Stimulated activated CD8-positive, alpha-beta memory T cell treated with anti-CD3 and anti-CD28 coated beads, Interleukin-7, amount 100 ng/mL, for 24 hours (primary cell): Measurements from ENCODE around the gene MBNL1.
"Not testable (repeated sequence)": the region's sequence is repeated elsewhere in the genome, so short reads cannot be mapped to it uniquely, and the experiment has no call there.

Experiments used
- DNase-seq: peaks from one replicate; pipeline ENCODE4 v3.0.0-alpha.2; 2020; ENCODE audit warnings: low read depth

The MBNL1 gene

GRCh38 chr3:152319831-152320617, 51.3 kb downstream of the MBNL1 start:
- DNase-seq: no peak

- DNase-seq: no peak
Observed at GRCh38 chr3:152321200-152321954, 52.6 kb downstream of the MBNL1 start.

- DNase-seq: no peak
Observed at GRCh38 chr3:152321955-152322377, 53.2 kb downstream of the MBNL1 start.

GRCh38 chr3:152322756-152323155, 54.0 kb downstream of the MBNL1 start:
- DNase-seq: no peak

DNA sequence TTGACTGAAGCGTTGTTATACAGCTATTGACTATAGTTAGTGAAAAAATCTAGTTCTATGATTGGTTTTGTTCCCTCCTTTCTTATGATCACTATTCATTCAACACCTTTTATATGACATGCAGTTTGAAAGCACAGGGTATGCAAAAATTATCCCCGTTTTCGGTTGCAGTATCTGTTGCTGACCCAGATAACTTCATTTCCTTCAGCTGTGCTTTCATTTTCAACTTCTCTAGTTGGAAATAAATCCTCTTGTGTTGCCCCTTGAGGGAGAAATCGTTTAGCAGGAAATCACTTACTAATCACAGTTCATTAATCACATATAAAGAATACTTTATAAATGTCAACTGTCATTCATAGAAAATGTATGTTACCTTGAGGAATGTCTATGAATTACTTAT, 55.1 kb downstream of the MBNL1 start:
- no peak for DNase-seq

DNA sequence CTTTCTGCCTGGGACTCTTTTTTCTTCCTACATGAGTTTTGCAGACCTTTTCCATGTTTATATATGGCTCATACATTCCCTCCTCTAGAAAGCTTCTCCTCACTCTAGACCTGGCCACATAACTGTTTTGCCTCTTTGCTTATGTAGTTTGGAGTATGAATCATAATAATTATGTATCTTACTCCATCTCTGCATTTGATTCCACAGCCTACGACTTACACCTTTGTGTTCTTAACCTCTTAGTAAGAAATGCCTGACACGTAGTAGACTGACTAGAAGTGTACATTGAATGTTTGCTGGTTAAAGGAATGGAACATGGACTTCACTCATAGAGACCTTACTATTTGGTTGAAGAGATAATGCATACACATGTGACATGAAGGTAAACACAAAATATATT, 56.4 kb downstream of the MBNL1 start:
- DNase-seq: no peak

- no peak for DNase-seq
Observed at GRCh38 chr3:152327203-152327602, 58.5 kb downstream of the MBNL1 start.

DNA sequence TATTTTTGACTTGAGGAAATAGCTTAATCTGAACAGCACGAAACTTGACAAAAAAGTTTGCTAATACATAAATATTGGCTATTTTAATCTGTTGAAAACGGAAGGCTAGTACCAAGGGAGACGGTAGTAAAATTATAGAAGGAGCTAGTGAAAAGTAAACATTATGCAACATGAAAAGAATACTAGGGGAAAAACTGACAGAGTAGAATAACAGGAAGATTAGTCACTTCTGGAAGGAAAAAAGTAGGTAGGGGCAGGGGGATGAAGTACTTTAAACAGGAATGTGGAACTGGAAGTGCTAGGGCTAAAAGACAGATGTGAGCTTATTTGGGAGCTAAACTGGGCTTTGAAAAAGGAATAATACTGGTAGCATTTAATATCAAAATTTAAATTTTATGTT, 60.1 kb downstream of the MBNL1 start:
- DNase-seq: no peak

GRCh38 chr3:152330559-152330958, 61.8 kb downstream of the MBNL1 start:
- DNase-seq: no peak

DNA sequence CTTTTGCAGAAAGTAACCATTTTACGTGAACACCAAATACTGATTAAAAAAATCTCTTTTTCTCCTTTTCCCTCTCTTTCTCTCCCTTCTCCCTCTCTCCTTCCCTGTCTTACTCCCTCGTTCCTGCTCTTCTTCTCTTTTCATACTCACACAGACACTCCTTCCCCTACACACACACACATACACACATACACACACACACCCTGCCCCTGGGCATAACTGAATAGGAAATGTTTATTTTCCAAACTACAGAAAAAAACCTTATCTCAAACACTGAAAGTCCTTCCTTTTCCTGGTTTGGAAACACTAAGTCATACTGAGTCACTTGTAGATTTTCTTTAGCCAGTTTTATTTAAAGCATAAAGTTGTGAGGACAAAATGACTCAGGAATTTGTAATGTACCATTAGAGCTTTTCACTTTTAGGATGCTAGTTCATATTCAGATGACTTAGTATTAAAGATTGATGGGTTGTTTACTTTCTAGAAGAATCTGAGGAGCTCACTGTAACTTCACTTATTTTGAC, 62.4 kb downstream of the MBNL1 start:
- DNase-seq: no peak

DNA sequence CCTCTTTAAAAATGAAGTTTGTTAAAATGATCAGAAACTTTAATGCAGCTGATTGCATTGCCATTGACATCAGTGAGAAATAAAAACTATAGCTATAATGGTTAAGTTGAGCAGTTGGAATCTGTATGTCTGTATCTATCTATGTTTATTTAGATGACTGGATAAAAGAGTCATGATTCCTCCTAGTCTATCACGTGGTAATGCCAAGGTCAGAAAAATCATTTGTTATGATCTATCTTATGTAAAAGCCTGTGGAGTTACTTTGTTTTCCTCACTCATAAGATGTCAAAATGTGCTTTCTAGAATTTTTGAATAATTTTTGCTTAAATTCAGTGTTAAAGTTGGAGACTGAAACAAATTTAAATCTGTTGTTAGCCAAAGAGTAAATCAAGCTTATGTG, 63.3 kb downstream of the MBNL1 start:
- DNase-seq: no peak

- no peak for DNase-seq
Observed at GRCh38 chr3:152333928-152334327, 65.2 kb downstream of the MBNL1 start.

GRCh38 chr3:152334761-152335160, 66.0 kb downstream of the MBNL1 start:
- DNase-seq: no peak

DNA sequence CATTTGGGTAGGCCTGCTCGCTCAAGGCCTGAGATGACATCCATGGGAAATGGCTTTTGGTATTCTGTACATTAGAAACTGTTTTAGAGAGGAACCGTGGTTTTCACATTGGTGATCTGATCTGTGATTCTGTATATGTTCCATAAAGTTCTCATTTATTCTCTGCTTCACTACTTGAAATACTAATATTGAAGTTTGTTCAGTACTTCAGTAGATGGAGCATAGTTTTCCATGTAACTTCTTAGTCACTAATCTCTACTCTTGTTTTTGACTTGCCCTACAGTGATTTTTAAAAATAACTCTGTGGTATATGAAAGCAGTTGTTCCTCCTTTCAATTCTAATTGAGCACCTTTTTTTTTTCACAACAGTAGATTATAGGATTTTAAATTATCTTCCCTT, 66.5 kb downstream of the MBNL1 start:
- DNase-seq: no peak

- not testable (repeated sequence) for DNase-seq
Observed at GRCh38 chr3:152337337-152337736, 68.6 kb downstream of the MBNL1 start.

- no peak for DNase-seq
Observed at GRCh38 chr3:152338159-152338720, 69.5 kb downstream of the MBNL1 start.

- no peak for DNase-seq
Observed at GRCh38 chr3:152339881-152340505, 71.3 kb downstream of the MBNL1 start.

DNA sequence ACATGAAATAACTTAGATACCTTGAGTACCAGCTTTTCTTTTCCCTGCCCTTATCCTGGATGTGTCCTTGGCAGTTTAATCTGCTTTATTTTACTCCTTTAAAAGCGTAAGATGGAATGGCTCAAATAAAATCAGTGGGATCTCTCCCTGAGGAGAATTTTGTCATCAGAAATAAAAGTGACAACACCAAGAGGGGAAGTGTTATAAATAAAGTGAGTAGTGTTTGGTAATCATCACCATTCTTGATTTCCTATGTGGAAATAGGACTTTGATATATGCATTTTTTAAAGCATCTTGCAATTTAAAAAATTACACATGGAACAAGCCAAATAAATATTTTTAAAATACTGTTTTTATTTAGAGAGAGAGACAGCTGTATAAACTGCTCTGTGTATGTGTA, 76.5 kb downstream of the MBNL1 start:
- DNase-seq: no peak

- DNase-seq: no peak
Observed at GRCh38 chr3:152346058-152346457, 77.3 kb downstream of the MBNL1 start.

- no peak for DNase-seq
Observed at GRCh38 chr3:152346740-152347139, 78.0 kb downstream of the MBNL1 start.

DNA sequence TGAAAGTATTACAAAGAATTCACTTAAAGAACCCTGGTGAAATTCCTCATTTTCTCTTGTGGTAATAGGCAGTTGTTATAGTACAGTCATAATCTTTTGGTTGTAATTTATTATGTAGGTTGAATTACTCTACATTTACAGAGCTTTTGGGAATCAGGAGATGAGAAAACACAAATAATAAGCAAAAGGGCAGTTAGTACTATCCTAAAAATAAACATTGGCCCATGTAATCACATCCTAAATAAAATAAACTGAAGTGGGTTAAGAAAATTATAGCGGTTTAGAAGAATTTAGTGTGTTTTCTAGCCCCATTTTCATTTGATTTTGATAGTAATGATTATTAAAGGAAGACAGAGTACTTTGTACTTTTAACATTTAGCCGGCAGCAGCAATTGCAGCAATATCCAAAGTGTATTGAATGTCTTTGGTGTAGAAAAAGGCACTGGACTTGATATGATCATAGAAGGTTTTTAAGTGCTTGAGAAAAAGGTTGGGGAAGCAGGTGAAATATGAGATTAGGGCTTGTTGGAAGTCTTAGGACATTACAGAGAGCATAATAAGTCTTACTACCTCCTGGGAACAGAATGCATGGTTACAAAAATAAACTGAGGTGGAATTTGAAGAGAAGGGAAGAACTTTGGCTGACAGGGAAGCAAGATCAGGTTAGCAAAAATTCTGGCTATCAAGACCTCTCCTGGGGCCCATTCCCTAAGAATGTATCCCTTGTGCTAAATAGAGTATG, 79.9 kb downstream of the MBNL1 start:
- DNase-seq: no peak

- no peak for DNase-seq
Observed at GRCh38 chr3:152349392-152349791, 80.7 kb downstream of the MBNL1 start.
